SH-SY5Y (cell line): ENCODE measurements around the gene ME1.

Experiments used
- GATA2 ChIP-seq: IDR thresholded peaks from 2 replicates; pipeline ENCODE4 v1.6.1; 2011; ENCODE audit warnings: mild to moderate bottlenecking, low read depth, low read length
- GATA3 ChIP-seq: IDR thresholded peaks from 2 replicates; pipeline ENCODE4 v1.6.1; 2011; ENCODE audit warnings: low read depth, mild to moderate bottlenecking, low read length, moderate library complexity

DNA sequence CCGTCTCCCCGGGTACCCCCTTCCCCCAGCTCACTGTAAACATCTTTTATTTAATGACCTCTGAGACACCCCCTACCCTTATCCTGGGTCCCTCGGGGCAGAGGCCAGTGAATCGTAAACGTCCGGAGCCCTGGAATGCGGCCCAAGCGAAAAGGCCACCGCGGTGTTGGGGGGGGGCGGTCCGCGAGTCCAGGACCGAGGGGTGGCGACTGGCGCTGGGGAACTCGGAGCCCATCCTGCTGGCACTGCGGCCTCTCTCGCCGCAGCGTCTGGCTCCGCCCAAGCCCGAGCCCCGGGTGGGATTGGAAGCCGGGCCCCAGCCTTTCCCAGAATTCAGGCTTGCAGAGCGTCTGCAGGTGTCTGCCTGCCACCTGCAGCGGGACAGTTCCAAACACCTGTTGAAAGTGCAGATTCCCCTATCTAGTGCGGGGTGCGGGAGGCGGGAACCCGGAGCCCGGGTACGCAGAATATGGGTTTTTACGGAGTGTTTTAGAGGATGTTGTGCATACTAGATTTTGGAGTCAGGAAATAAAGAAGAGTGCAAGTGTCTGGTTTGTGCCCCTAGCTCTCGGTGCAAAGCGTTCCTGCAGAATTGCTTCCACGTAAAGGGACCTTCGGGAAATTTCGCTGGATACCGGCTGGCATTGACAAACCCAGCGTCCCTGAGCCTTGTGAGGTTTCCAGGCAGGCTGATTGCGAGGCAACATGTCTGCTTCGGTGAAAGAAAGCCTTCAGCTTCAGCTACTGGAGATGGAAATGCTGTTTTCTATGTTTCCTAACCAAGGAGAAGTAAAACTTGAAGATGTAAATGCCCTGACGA, 236.9 kb downstream of the ME1 start:
- no peak for TF ChIP-seq GATA2
- no peak for TF ChIP-seq GATA3
